Activated gamma-delta T cell (primary cell): Measurements from ENCODE around the gene TENT4B.

ENCODE experiments used
- DNase-seq: peaks from one replicate; lab custom pipeline; 2025; lab: John Stamatoyannopoulos, UW

TENT4B gene

GRCh38 chr16:50271148-50272041, 118.3 kb downstream of the TENT4B start:
- no peak for DNase-seq

GRCh38 chr16:50272111-50272571, 119.0 kb downstream of the TENT4B start:
- DNase-seq = no peak

GRCh38 chr16:50272687-50273381, 119.7 kb downstream of the TENT4B start:
- no peak for DNase-seq

GRCh38 chr16:50273382-50273690, 120.2 kb downstream of the TENT4B start:
- DNase-seq = no peak

GRCh38 chr16:50273888-50274325, 120.8 kb downstream of the TENT4B start:
- no peak for DNase-seq

- DNase-seq = no peak
Observed at GRCh38 chr16:50274326-50275097, 121.4 kb downstream of the TENT4B start.

- no peak for DNase-seq
Observed at GRCh38 chr16:50275098-50275415, 122.0 kb downstream of the TENT4B start.

GRCh38 chr16:50275428-50276325, 122.6 kb downstream of the TENT4B start:
- DNase-seq = no peak

GRCh38 chr16:50276326-50276640, 123.2 kb downstream of the TENT4B start:
- DNase-seq = no peak

- no peak for DNase-seq
Observed at GRCh38 chr16:50276801-50277555, 123.9 kb downstream of the TENT4B start.

GRCh38 chr16:50278251-50278650, 125.1 kb downstream of the TENT4B start:
- DNase-seq = no peak

- no peak for DNase-seq
Observed at GRCh38 chr16:50279504-50279865, 126.4 kb downstream of the TENT4B start.

GRCh38 chr16:50280932-50281331, 127.8 kb downstream of the TENT4B start:
- DNase-seq = no peak
